Activated CD8-positive, alpha-beta memory T cell treated with anti-CD3 and anti-CD28 coated beads for 24 hours (primary cell): Measurements from ENCODE around the gene IFIT1.
"Not testable (repeated sequence)": the region's sequence is repeated elsewhere in the genome, so short reads cannot be mapped to it uniquely, and the experiment has no call there.

Experiments used
- DNase-seq: peaks from one replicate; pipeline ENCODE4 v3.0.0-alpha.2; 2020

Gene IFIT1

GRCh38 chr10:89403043-89403442 lies 10.6 kb downstream of the IFIT1 start:
- DNase-seq = no peak

- no peak for DNase-seq
Measured at GRCh38 chr10:89404104-89405047, 12.0 kb downstream of the IFIT1 start.

- not testable (repeated sequence) for DNase-seq
Measured at GRCh38 chr10:89406178-89406577, 13.8 kb downstream of the IFIT1 start.

GRCh38 chr10:89407792-89408191 lies 15.4 kb downstream of the IFIT1 start:
- DNase-seq = not testable (repeated sequence)

GRCh38 chr10:89409282-89409681 lies 16.9 kb downstream of the IFIT1 start:
- DNase-seq = not testable (repeated sequence)

- DNase-seq = not testable (repeated sequence)
Measured at GRCh38 chr10:89410551-89410950, 18.1 kb downstream of the IFIT1 start.

- not testable (repeated sequence) for DNase-seq
Measured at GRCh38 chr10:89411135-89411534, 18.7 kb downstream of the IFIT1 start.

GRCh38 chr10:89412276-89412675 lies 19.9 kb downstream of the IFIT1 start:
- not testable (repeated sequence) for DNase-seq

- DNase-seq = no peak
Measured at GRCh38 chr10:89413398-89413912, 21.0 kb downstream of the IFIT1 start.

- peak; percentile 86 for DNase-seq
Measured at GRCh38 chr10:89414146-89414878, 21.9 kb downstream of the IFIT1 start, which contains the start of gene IFIT5. Gene IFIT5, plus strand, starts transcription at chr10:89414568. Its CDS starts 231 bp downstream, at chr10:89414799.

- peak; percentile 78 for DNase-seq
Measured at GRCh38 chr10:89414879-89415821, 22.7 kb downstream of the IFIT1 start.

GRCh38 chr10:89416465-89416864 lies 24.0 kb downstream of the IFIT1 start:
- no peak for DNase-seq

- no peak for DNase-seq
Measured at GRCh38 chr10:89419548-89419947, 27.1 kb downstream of the IFIT1 start.

GRCh38 chr10:89421018-89421476 lies 28.6 kb downstream of the IFIT1 start:
- DNase-seq = no peak

GRCh38 chr10:89425000-89425399 lies 32.6 kb downstream of the IFIT1 start:
- no peak for DNase-seq

GRCh38 chr10:89426230-89426868 lies 33.9 kb downstream of the IFIT1 start:
- no peak for DNase-seq

- DNase-seq = no peak
Measured at GRCh38 chr10:89427629-89428028, 35.2 kb downstream of the IFIT1 start.

GRCh38 chr10:89428877-89429276 lies 36.5 kb downstream of the IFIT1 start:
- DNase-seq = no peak

GRCh38 chr10:89431977-89432376 lies 39.6 kb downstream of the IFIT1 start:
- DNase-seq = no peak

- DNase-seq = no peak
Measured at GRCh38 chr10:89438525-89438924, 46.1 kb downstream of the IFIT1 start.

GRCh38 chr10:89440226-89441009 lies 48.0 kb downstream of the IFIT1 start:
- no peak for DNase-seq
